Activated CD8-positive, alpha-beta memory T cell treated with anti-CD3 and anti-CD28 coated beads for 24 hours (primary cell): ENCODE results near the gene PPP1R14C.

Source experiments
- DNase-seq: peaks from one replicate; pipeline ENCODE4 v3.0.0-alpha.2; 2020

PPP1R14C gene

GRCh38 chr6:150198532-150198931, 55.7 kb downstream of the PPP1R14C start:
- DNase-seq: no peak

GRCh38 chr6:150199241-150199640, 56.4 kb downstream of the PPP1R14C start:
- DNase-seq: no peak

- no peak for DNase-seq
Measured at GRCh38 chr6:150200428-150201100, 57.7 kb downstream of the PPP1R14C start.

GRCh38 chr6:150201285-150201684, 58.4 kb downstream of the PPP1R14C start:
- DNase-seq: no peak

- no peak for DNase-seq
Measured at GRCh38 chr6:150201772-150202329, 59.0 kb downstream of the PPP1R14C start.

- DNase-seq: no peak
Measured at GRCh38 chr6:150202404-150202803, 59.6 kb downstream of the PPP1R14C start.

GRCh38 chr6:150202934-150203333, 60.1 kb downstream of the PPP1R14C start:
- DNase-seq: no peak

- DNase-seq: no peak
Measured at GRCh38 chr6:150203378-150203777, 60.5 kb downstream of the PPP1R14C start.

GRCh38 chr6:150203871-150204545, 61.2 kb downstream of the PPP1R14C start:
- no peak for DNase-seq

GRCh38 chr6:150204705-150205472, 62.0 kb downstream of the PPP1R14C start:
- DNase-seq: no peak

- DNase-seq: no peak
Measured at GRCh38 chr6:150207931-150208570, 65.2 kb downstream of the PPP1R14C start.

- DNase-seq: no peak
Measured at GRCh38 chr6:150208611-150209352, 65.9 kb downstream of the PPP1R14C start.

GRCh38 chr6:150209415-150209814, 66.6 kb downstream of the PPP1R14C start:
- DNase-seq: no peak

GRCh38 chr6:150211700-150212511, 69.1 kb downstream of the PPP1R14C start:
- DNase-seq: no peak

- no peak for DNase-seq
Measured at GRCh38 chr6:150212778-150213177, 69.9 kb downstream of the PPP1R14C start.

- DNase-seq: no peak
Measured at GRCh38 chr6:150213301-150213700, 70.5 kb downstream of the PPP1R14C start.

- DNase-seq: no peak
Measured at GRCh38 chr6:150214310-150214709, 71.5 kb downstream of the PPP1R14C start.

- no peak for DNase-seq
Measured at GRCh38 chr6:150220634-150221551, 78.0 kb downstream of the PPP1R14C start.

GRCh38 chr6:150224820-150225219, 82.0 kb downstream of the PPP1R14C start:
- DNase-seq: no peak

GRCh38 chr6:150227281-150227680, 84.4 kb downstream of the PPP1R14C start:
- DNase-seq: no peak
